CMK (cell line): Measurements from ENCODE around the gene SEMA4D.

Experiments used
- DNase-seq: peaks from one replicate; pipeline ENCODE4 v3.0.0-alpha.2; 2010; ENCODE audit warnings: low read depth

Gene SEMA4D

DNA sequence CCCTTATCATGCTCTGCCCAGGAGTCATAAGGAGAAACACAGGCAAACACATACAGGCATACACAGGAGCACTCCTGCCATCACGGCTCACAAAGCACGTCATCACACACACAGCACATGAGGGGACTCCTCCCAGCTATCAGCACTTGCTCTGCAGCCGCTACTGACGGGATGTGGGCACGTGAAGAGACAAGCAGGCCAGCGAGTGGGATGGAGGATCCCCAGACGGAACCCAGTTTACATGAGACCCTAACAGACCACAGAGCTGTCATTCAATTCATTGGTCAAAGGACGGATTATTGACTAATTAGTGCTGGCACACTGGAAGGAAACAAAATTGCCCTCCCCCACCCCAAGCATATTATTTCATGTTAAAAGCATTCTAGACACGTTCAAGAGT is 53.6 kb downstream of the SEMA4D start:
- DNase-seq = no peak

DNA sequence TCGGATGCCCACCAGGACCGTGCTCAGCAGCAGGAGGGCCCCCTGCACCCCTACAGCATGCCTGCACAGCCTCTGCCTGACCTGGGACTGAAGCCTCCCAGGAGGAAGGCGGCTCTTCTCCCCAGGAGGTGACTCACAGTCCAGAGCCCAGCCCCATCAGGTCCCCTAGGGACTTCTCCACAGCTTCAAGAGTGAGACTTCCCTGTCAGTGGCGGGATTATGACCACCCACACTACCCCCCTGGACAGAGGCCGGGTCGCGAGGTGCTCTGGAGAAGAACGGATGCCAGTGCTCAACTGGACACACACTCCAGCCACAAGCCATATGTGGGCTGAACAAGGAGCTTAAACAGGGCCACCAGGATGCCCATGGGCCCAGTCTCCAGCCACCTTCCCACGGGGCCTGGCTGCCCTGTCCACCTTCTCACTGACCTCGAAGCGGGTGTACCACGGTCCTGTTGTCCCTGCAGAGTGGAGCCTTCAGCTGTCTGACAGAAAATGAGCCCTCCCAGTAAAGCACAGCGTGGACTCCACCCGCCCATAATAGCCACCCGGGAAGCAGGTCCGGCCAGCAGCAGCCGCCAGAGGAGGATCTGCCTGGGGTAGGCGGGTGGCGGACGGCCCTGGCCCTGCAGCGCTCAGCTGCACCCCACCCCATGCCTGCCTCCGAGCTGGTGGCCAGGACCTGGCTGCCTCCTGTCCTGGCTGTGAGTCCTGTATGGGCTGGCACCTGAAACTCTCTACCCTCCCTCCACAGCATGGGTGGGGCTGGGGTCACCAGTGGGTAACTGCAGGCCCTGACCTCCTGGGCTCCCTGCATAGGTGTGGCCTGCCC is 54.7 kb downstream of the SEMA4D start:
- no peak for DNase-seq

- no peak for DNase-seq
Observed at GRCh38 chr9:89442501-89442978, 55.4 kb downstream of the SEMA4D start.

DNA sequence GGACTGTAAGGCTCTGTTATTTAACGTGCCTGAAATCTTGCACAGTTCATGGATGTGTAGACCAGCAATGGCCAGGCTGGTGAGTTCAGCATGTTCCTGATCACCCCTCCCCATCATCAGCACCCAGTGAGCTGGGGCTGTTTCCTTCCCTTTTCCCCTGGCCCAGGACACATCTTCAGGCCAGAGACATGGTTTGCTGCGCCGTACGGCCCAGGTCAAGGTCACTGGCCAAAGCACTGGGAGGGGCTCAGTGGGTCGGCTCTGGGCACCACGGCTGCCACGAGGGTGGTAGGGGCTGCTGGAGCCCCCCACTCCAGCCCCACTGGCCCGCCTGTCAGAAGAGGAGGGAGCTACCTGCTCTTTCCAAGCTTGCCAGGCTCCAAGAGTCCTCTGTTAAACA is 55.9 kb downstream of the SEMA4D start:
- DNase-seq = no peak

- DNase-seq = no peak
Observed at GRCh38 chr9:89441655-89441970, 56.3 kb downstream of the SEMA4D start.

DNA sequence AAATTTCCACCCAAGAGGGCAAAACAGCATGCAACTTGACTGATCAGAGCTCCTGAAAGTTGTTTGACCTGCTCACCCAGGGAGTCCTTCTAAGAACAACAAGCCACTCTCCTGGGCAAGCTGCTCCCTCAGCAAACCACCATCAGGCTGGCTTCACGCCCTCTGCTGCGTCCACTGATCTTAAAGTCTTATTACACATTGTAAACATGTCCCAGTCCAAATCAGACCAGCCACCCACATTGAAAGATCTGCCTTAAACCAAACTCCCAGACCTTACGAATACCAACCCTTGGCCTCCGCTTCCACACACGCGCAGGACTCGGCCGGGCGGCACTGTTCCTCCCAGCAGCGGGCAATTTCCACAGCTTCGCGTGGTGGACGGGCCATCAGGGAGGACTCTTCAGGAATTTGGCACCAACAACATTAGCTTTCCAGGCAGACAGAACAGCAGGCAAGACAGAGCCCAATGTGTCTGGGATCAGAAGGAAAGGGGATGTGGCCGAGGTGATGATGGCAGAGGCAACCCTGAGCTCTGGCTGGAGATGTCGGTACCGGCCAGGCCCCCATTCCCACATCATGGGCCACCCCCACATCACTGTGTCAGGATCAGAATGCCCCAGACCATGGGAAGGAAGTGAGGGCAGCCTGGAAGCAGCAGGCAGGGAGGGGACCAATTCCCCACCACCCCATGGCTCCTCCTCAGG is 56.8 kb downstream of the SEMA4D start:
- DNase-seq = no peak

DNA sequence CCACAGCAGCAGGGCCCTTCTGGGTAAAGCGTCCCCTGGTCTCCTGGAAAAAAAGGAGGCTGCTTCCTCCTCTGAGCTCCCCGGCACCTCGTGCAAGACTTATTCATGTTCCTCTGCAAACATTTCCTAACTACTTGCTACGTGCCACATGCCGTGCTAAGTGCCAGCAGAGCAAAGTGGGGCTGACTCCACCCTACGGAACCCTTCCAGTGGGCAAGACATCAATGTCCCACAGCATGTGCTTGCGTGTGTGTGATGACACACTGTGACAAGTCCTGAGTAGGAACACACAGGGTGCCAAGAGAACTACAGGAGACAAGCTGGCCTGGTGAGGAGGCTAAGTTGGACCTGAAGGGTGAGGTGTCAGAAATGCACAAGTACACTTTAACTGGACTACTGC is 57.4 kb downstream of the SEMA4D start:
- DNase-seq = no peak

GRCh38 chr9:89440046-89440445 is 57.9 kb downstream of the SEMA4D start:
- DNase-seq = no peak

GRCh38 chr9:89439571-89439970 is 58.3 kb downstream of the SEMA4D start:
- no peak for DNase-seq

GRCh38 chr9:89438194-89438593 is 59.7 kb downstream of the SEMA4D start:
- DNase-seq = no peak

GRCh38 chr9:89437772-89438171 is 60.1 kb downstream of the SEMA4D start:
- DNase-seq = no peak

GRCh38 chr9:89436963-89437625 is 60.8 kb downstream of the SEMA4D start:
- DNase-seq = no peak

DNA sequence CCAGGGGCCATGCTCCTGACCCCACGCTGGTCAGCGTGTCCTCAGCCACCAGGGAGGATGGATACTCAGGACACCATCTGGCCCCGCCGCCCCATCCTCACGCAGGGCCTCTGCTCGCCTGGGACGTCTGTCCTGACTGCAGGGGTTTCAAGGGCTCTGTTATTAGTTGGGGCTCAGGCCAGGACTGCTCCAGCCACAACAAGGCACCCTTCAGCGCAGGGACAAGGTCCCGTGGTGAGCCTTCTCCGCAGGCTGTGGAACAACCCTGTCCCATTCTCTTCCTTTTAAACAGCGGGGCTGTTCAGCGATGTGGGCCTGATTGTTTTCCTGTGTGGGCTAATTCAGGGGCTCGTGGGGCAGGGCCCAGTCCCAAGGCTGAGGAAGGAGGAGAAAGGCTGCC is 61.6 kb downstream of the SEMA4D start:
- no peak for DNase-seq

DNA sequence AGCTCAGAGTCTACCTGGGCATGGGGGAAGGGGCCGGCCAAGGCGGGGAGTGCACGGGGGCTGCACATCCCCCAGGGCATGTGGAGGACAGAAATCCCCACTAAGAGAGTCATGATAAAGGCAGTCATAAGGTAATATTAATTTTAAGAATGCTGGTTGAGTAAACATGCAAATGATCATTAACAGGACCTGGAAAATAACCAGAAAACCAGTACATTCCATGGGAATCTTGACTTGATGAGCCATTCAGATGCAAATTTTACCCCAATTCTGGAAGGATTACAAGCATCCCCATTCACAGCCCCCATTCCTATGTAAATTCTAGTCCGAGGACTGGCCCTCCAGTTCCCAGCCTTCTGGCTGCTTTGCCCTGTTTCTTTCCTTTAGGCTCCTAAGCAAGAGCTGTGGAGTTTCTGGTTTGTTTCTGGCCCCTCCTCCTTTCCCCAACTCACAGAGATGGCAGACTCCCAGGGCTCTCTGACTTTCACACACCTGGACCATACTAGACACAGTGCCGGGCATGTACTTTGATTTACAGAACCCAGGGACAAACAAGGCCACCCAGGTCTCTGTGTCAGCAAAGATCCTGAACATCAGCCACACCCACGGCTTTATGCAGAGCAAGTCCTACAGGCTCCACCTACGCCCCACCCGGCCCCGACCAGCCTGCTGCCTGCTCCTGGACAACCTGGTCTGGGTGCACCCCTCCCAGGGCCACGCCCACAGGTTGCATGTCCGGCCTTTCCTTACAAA is 62.7 kb downstream of the SEMA4D start:
- DNase-seq = no peak

DNA sequence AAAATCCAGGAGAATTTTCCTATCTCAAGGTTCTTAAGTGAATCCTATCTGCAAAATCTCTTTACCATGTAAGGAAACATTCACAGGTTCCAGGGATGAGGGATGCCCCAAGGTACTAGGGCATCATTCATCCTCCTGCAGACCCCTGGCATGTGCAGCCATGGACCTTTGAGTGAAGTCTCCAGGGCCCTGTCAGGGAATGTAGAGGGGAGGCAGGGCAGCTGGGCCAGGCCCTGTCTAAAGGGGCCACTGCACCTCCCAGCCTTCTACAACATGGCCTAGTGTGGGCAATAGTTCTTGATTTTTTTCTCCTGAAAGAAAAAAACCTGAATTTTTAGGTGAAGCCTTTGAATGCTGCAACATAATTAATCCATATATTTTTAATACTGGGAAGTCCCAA is 63.3 kb downstream of the SEMA4D start:
- no peak for DNase-seq

DNA sequence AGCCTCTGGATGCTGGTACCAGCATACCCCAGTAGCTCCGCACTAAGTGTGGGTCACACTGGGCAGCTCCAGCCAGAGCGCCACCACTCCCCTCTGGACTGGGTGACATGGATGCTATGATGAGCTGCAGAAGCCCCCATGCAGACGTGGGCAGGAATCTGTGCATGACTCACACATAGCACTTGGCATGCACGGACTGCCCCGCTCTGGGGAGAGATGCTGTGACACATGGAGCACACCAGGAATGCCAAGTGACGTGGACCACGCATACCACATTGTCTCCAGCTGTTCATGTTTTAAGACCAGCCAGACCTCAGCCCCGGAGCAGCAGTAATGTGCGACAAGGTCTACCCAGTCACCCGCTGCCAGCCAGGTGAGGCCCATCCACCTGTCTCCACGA is 64.1 kb downstream of the SEMA4D start:
- no peak for DNase-seq

- DNase-seq = no peak
Observed at GRCh38 chr9:89432986-89433530, 64.9 kb downstream of the SEMA4D start.

GRCh38 chr9:89431930-89432725 is 65.8 kb downstream of the SEMA4D start:
- no peak for DNase-seq

GRCh38 chr9:89430995-89431394 is 66.9 kb downstream of the SEMA4D start:
- no peak for DNase-seq

- no peak for DNase-seq
Observed at GRCh38 chr9:89428901-89429890, 68.7 kb downstream of the SEMA4D start.
